Peyer's patch (tissue), 4 donors: ENCODE measurements around the gene APOC3. TPM values are rescaled to one million over a fixed set of nuclear protein-coding genes. Genes with fewer than 3 reads are reported as not detected.
A peak's percentile ranks its signal among the peaks of the same experiment; 100 is the strongest.

Experiments
- DNase-seq, 3 donors: peaks; one replicate each; pipeline ENCODE4 v3.0.0-alpha.2; 2017 to 2019
- H3K27ac ChIP-seq, 4 donors: fragments of 200-600 bp; sonication (generic); one replicate each; pipeline ENCODE4 v1.5.1; 2016 to 2019
- H3K27me3 ChIP-seq, 2 donors: fragments of 200-600 bp; sonication (generic); one replicate each; pipeline ENCODE4 v1.5.1; 2019
- H3K36me3 ChIP-seq, 3 donors: fragments of 200-600 bp; sonication (generic); one replicate each; pipeline ENCODE4 v1.5.1; 2016 to 2019
- H3K4me1 ChIP-seq, 4 donors: fragments of 200-600 bp; sonication (generic); one replicate each; pipeline ENCODE4 v1.5.1; 2016 to 2019
- H3K4me3 ChIP-seq, 4 donors: fragments of 200-600 bp; sonication (generic); 1 replicate in 3 of 4; 2 replicates in 1 of 4; pipeline ENCODE4 v1.5.1; 2016 to 2019; ENCODE audit warnings: mild to moderate bottlenecking in 1 of 4
- H3K9me3 ChIP-seq, 4 donors: fragments of 200-600 bp; sonication (generic); one replicate each; pipeline ENCODE4 v1.5.1; 2016 to 2019; ENCODE audit warnings: mild to moderate bottlenecking in 1 of 4
- POLR2A ChIP-seq, 2 donors: fragments of 450-650 bp; IDR thresholded peaks; one replicate each; pipeline ENCODE4 v1.5.1; 2017; ENCODE audit warnings: antibody characterized with exemption in 2 of 2, mild to moderate bottlenecking in 2 of 2, moderate library complexity in 2 of 2
- total RNA-seq, 4 donors: library from RNA; depleted of rRNA; stranded (reverse); fragments of >200 nt; gene quantifications; one replicate each; pipeline ENCODE4 v1.1.0, GENCODE V29; 2016
- TF ChIP-seq, protein P1 (sequence below), 6 experiments: fragments of 450-650 bp in 4 of 6; fragments of 200-600 bp in 2 of 6; sonication (generic) in 1 of 6; IDR thresholded peaks; one replicate each; pipeline ENCODE4 v1.5.1; 2017 to 2019; ENCODE audit warnings: antibody characterized with exemption in 6 of 6, mild to moderate bottlenecking in 3 of 6, moderate library complexity in 1 of 6

The APOC3 gene
- total RNA-seq, 4 donors from 2014 or later: 276 to 11,857 (median 5,024) TPM

DNA sequence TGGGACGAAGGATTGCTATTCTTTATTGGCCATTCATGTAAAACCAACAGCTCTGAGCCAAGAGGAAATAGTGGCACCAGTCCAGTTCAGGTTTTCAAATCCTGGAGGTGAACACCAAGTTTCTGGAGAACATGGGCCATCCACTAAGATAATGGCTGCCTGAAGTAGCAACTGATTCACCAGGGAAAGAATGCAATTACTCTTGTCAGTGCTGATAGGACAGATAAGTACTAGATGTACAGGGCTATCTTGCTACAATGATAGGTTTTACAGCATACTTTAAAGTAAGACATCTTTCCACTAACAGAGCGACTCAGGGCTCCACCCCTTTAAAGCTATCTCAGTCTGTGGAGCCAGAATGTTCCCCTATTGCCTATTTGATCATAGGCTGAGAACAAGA, 44.5 kb downstream of the APOC3 start:
- TF ChIP-seq, protein P1, sequence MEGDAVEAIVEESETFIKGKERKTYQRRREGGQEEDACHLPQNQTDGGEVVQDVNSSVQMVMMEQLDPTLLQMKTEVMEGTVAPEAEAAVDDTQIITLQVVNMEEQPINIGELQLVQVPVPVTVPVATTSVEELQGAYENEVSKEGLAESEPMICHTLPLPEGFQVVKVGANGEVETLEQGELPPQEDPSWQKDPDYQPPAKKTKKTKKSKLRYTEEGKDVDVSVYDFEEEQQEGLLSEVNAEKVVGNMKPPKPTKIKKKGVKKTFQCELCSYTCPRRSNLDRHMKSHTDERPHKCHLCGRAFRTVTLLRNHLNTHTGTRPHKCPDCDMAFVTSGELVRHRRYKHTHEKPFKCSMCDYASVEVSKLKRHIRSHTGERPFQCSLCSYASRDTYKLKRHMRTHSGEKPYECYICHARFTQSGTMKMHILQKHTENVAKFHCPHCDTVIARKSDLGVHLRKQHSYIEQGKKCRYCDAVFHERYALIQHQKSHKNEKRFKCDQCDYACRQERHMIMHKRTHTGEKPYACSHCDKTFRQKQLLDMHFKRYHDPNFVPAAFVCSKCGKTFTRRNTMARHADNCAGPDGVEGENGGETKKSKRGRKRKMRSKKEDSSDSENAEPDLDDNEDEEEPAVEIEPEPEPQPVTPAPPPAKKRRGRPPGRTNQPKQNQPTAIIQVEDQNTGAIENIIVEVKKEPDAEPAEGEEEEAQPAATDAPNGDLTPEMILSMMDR (IDR thresholded peaks at IDR 0.05): no peak
- TF ChIP-seq POLR2A (IDR thresholded peaks at IDR 0.05): peak in 1 of 2 donors; percentile 23
- Histone ChIP-seq H3K36me3 (peaks cover 0 to 54% (median 3%) of the 10 kb centered on the region in 3 donors), H3K27me3 (no peaks in the 10 kb centered on the region), H3K27ac (peak overlapping the region in 2 of 4 donors; percentile 22 to 34), H3K9me3 (no peaks in the 10 kb centered on the region), H3K4me3 (peak overlapping the region in 1 of 4 donors; percentile 7), H3K4me1 (no peaks in the 10 kb centered on the region)
- DNase-seq: no peak

DNA sequence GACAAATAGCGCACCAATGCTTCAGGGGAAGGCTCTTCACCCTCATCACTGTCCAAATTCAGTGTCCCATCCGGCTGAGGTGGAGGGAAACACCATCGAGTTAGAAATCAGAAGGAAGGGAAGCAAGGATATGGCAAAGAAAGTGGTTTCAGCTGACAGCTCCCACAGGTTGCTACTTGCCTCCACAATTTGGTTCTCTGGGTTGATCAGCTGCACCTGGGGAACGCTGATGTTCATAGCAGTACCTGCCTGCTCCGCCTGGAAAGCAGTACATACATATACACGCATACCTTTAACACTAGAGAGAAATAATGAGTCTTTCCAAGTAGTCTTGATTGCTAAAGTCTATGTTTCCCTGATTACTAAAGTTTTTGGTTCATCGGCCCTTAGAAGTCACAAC, 45.5 kb downstream of the APOC3 start:
- Histone ChIP-seq H3K4me1 (no peaks in the 10 kb centered on the region), H3K36me3 (peaks cover 0 to 44% (median 3%) of the 10 kb centered on the region in 3 donors), H3K27ac (peak overlapping the region in 1 of 4 donors; percentile 26), H3K9me3 (no peaks in the 10 kb centered on the region), H3K27me3 (no peaks in the 10 kb centered on the region), H3K4me3 (peak overlapping the region in 2 of 4 donors; percentile 7 to 13)
- DNase-seq: no peak
- no peak for TF ChIP-seq POLR2A (IDR thresholded peaks at IDR 0.05)
- TF ChIP-seq, protein P1 (IDR thresholded peaks at IDR 0.05): no peak

- H3K4me3 ChIP-seq: no peak overlapping the region
- no peak overlapping the region for H3K27ac ChIP-seq
- no peak for DNase-seq
- H3K27me3 ChIP-seq: no peaks in the 10 kb centered on the region
- peaks cover 0 to 35% (median 3%) of the 10 kb centered on the region in 3 donors for H3K36me3 ChIP-seq
- TF ChIP-seq POLR2A (IDR thresholded peaks at IDR 0.05): no peak
- TF ChIP-seq, protein P1 (IDR thresholded peaks at IDR 0.05): no peak
- no peaks in the 10 kb centered on the region for H3K4me1 ChIP-seq
- H3K9me3 ChIP-seq: no peaks in the 10 kb centered on the region
These were observed 46.9 kb downstream of the APOC3 start for GRCh38 chr11:116876656-116877055.

GRCh38 chr11:116879800-116880625, 50.3 kb downstream of the APOC3 start:
- Histone ChIP-seq H3K27me3 (no peaks in the 10 kb centered on the region), H3K9me3 (no peaks in the 10 kb centered on the region), H3K27ac (no peak overlapping the region), H3K4me3 (no peak overlapping the region), H3K4me1 (no peaks in the 10 kb centered on the region), H3K36me3 (peaks cover 0 to 8% (median 0%) of the 10 kb centered on the region in 3 donors)
- DNase-seq: no peak
- TF ChIP-seq, protein P1 (IDR thresholded peaks at IDR 0.05): peak; percentile 31 to 78 (median 70)
- TF ChIP-seq POLR2A (IDR thresholded peaks at IDR 0.05): no peak

DNA sequence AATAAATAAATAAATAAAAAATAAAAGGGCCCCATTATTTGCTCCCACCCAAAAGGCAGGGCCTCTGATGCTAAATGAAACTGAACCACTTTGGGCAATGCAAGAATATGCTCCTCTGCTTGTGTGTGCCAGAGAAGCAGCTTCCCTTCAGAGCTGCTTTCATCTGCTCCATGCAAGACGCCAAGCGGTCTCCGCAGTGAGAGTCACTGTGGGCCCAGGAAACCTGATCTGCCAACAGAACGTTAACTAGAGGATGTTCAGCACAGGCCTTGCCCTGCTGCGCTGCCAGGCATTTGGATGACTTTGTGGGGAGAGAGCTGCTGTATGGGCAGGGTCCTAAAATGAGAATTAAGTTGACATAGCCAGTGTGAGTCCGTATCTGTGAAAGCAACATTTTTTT, 51.4 kb downstream of the APOC3 start:
- no peaks in the 10 kb centered on the region for H3K27me3 ChIP-seq
- DNase-seq: no peak
- TF ChIP-seq POLR2A (IDR thresholded peaks at IDR 0.05): no peak
- TF ChIP-seq, protein P1 (IDR thresholded peaks at IDR 0.05): no peak
- no peak overlapping the region for H3K4me3 ChIP-seq
- H3K36me3 ChIP-seq: peaks cover 0 to 4% (median 0%) of the 10 kb centered on the region in 3 donors
- H3K27ac ChIP-seq: no peak overlapping the region
- no peaks in the 10 kb centered on the region for H3K4me1 ChIP-seq
- H3K9me3 ChIP-seq: no peaks in the 10 kb centered on the region
